Hepatocyte (in vitro differentiated cells): Measurements from ENCODE around the gene DCAF7. TPM values are rescaled to one million over a fixed set of nuclear protein-coding genes. Genes with fewer than 3 reads are reported as not detected.

Source experiments
- DNase-seq: peaks from one replicate; pipeline ENCODE4 v3.0.0-alpha.2; 2016; ENCODE audit warnings: low spot score
- H2AFZ ChIP-seq: fragments of 200-600 bp; sonication (generic); 2 replicates; pipeline ENCODE4 v1.6.0; 2016; ENCODE audit warnings: antibody characterized with exemption, mild to moderate bottlenecking
- H3K27ac ChIP-seq: fragments of 200-600 bp; sonication (generic); 2 replicates; pipeline ENCODE4 v1.5.1; 2016; ENCODE audit warnings: mild to moderate bottlenecking
- H3K27me3 ChIP-seq: fragments of 200-600 bp; sonication (generic); 2 replicates; pipeline ENCODE4 v1.6.1; 2016
- H3K36me3 ChIP-seq: fragments of 200-600 bp; sonication (generic); replicated peaks from 2 replicates; pipeline ENCODE4 v1.5.1; 2016; ENCODE audit warnings: low read depth; ENCODE audit not compliant: insufficient read depth
- H3K4me1 ChIP-seq: fragments of 200-600 bp; sonication (generic); 2 replicates; pipeline ENCODE4 v1.5.1; 2016; ENCODE audit warnings: mild to moderate bottlenecking, moderate library complexity; ENCODE audit not compliant: insufficient read depth
- H3K4me2 ChIP-seq: fragments of 200-600 bp; sonication (generic); 2 replicates; pipeline ENCODE4 v1.6.0; 2016
- H3K4me3 ChIP-seq: fragments of 200-600 bp; sonication (generic); 2 replicates; pipeline ENCODE4 v1.5.1; 2016; ENCODE audit warnings: mild to moderate bottlenecking
- H3K79me2 ChIP-seq: fragments of 200-600 bp; sonication (generic); 2 replicates; pipeline ENCODE4 v1.6.0; 2017; ENCODE audit warnings: mild to moderate bottlenecking
- H3K9me2 ChIP-seq: fragments of 200-600 bp; sonication (generic); replicated peaks from 2 replicates; pipeline ENCODE4 v1.6.0; 2017; ENCODE audit warnings: mild to moderate bottlenecking; ENCODE audit not compliant: insufficient read depth
- H3K9me3 ChIP-seq: fragments of 200-600 bp; sonication (generic); 2 replicates; pipeline ENCODE4 v1.5.1; 2016; ENCODE audit warnings: low read depth, mild to moderate bottlenecking
- H4K20me1 ChIP-seq: fragments of 200-600 bp; sonication (generic); 2 replicates; pipeline ENCODE4 v1.6.0; 2016; ENCODE audit warnings: mild to moderate bottlenecking; ENCODE audit not compliant: insufficient read depth, poor library complexity, severe bottlenecking
- EZH2 ChIP-seq: fragments of 200-600 bp; sonication (generic); IDR thresholded peaks from 2 replicates; pipeline ENCODE4 v1.6.1; 2016; ENCODE audit warnings: antibody characterized with exemption, mild to moderate bottlenecking, borderline replicate concordance
- EZH2phosphoT487 ChIP-seq: fragments of 200-600 bp; sonication (generic); IDR thresholded peaks from one replicate; pipeline ENCODE4 v1.6.1; 2018; ENCODE audit warnings: antibody characterized with exemption, mild to moderate bottlenecking, low read depth, moderate library complexity; ENCODE audit not compliant: unreplicated experiment, severe bottlenecking
- WGBS: methylation state at CpG from one replicate; pipeline ENCODE4 v1.1.6; 2016; ENCODE audit warnings: low lambda C conversion rate; ENCODE audit errors: missing lambda C conversion rate; 5-methylcytosine and 5-hydroxymethylcytosine counted together
- polyA plus RNA-seq: library from polyadenylated mRNA; unstranded; fragments of >200 nt; fragmentation: Nextera tagmentation; extraction: Ambion mirVana; gene quantifications from 2 replicates; pipeline ENCODE4 v1.2.1, GENCODE V29; 2016
- total RNA-seq: library from RNA; depleted of rRNA; stranded (reverse); fragments of >200 nt; gene quantifications from 2 replicates; pipeline ENCODE4 v1.2.3, GENCODE V29; 2014
- TF ChIP-seq, protein P1 (sequence below): fragments of 200-600 bp; sonication (generic); IDR thresholded peaks from 2 replicates; pipeline ENCODE4 v1.5.1; 2016; ENCODE audit warnings: antibody characterized with exemption, mild to moderate bottlenecking; ENCODE audit not compliant: poor library complexity

Gene DCAF7
- total and polyA plus RNA-seq, 2 experiments from 2014 or later = 53.0 to 56.5 TPM

DNA sequence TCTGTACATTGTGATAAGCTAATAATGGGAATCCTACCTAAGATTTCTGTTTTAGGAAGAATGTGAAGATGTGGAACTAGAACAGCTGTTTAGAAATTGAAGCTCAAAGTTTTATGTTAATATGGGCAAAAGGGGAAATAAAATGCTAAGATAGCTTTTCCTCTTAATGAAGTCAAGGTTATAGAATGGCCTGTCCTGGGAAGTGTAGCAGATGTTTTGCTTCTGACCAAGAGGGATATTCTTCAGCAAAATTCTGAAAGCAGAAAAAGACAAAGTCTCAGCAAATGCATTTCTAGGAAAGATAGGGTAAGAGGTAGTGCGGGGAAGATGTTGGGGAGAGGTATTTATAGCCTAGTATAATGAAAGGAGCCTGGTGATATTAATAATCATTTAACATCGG, 85.0 kb downstream of the DCAF7 start:
- H3K79me2 ChIP-seq = peaks cover 18% of the 10 kb centered on the region
- H2AFZ ChIP-seq = no peak overlapping the region
- H3K27ac ChIP-seq = no peak overlapping the region
- TF ChIP-seq, protein P1, sequence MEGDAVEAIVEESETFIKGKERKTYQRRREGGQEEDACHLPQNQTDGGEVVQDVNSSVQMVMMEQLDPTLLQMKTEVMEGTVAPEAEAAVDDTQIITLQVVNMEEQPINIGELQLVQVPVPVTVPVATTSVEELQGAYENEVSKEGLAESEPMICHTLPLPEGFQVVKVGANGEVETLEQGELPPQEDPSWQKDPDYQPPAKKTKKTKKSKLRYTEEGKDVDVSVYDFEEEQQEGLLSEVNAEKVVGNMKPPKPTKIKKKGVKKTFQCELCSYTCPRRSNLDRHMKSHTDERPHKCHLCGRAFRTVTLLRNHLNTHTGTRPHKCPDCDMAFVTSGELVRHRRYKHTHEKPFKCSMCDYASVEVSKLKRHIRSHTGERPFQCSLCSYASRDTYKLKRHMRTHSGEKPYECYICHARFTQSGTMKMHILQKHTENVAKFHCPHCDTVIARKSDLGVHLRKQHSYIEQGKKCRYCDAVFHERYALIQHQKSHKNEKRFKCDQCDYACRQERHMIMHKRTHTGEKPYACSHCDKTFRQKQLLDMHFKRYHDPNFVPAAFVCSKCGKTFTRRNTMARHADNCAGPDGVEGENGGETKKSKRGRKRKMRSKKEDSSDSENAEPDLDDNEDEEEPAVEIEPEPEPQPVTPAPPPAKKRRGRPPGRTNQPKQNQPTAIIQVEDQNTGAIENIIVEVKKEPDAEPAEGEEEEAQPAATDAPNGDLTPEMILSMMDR = no peak
- TF ChIP-seq EZH2 (no peak), EZH2phosphoT487 (no peak)
- H3K36me3 ChIP-seq = no peaks in the 10 kb centered on the region
- no peak overlapping the region for H3K4me3 ChIP-seq
- 98% methylated on average over 2 of the region's 2 CpGs for WGBS
- no peaks in the 10 kb centered on the region for H3K9me3 ChIP-seq
- H3K4me1 ChIP-seq = no peaks in the 10 kb centered on the region
- DNase-seq = no peak
- H4K20me1 ChIP-seq = no peaks in the 10 kb centered on the region
- H3K9me2 ChIP-seq = no peaks in the 10 kb centered on the region
- no peaks in the 10 kb centered on the region for H3K27me3 ChIP-seq
- no peak overlapping the region for H3K4me2 ChIP-seq

DNA sequence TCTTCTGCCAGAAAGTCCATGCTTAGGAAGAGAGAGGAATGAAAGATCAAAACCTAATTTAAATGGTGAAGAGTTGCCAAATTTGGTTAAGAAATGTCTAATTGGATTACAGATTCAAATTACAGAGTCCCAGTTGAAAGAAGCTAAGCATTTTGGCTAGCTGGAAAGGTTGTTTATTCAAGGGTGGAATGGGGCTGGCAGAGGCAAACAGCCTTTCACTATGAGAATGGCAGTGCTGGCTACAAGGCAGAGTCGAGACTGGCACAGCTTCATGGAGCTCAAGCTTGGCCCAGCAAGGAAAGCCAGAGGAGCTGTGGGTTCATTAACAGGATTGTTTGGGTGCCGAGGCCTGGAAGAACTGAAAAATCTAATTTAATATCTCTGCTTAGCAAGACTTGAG, 85.5 kb downstream of the DCAF7 start:
- no peak for DNase-seq
- Histone ChIP-seq H3K27ac (no peak overlapping the region), H3K27me3 (no peaks in the 10 kb centered on the region), H3K4me1 (no peaks in the 10 kb centered on the region), H3K4me2 (no peak overlapping the region), H4K20me1 (no peaks in the 10 kb centered on the region), H3K9me3 (no peaks in the 10 kb centered on the region), H3K9me2 (no peaks in the 10 kb centered on the region), H2AFZ (no peak overlapping the region), H3K4me3 (no peak overlapping the region), H3K79me2 (peaks cover 13% of the 10 kb centered on the region), H3K36me3 (no peaks in the 10 kb centered on the region)
- 95% methylated on average over 2 of the region's 2 CpGs for WGBS
- TF ChIP-seq, protein P1 = no peak
- no peak for TF ChIP-seq EZH2
- TF ChIP-seq EZH2phosphoT487 = no peak

DNA sequence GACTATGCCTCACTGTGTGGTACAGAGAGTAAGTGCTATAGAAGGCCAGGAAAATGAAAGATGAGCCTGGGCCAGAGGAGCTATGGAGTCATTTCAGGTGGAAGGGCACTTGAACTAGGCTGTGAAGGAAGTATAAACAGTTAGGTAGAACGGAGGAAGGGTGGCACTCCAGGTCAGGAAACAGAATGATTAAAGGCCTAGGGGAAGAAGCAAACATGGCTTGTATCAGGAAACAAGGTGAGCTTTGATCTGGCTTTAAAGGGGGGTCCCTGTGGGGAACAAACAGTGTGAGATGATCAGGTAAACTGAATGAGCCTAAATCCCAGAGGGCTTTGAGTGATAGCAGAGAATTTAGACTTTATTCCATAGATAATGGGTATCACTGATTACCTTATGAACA, 88.8 kb downstream of the DCAF7 start:
- H3K4me2 ChIP-seq = no peak overlapping the region
- H2AFZ ChIP-seq = no peak overlapping the region
- TF ChIP-seq, protein P1 = no peak
- no peak for TF ChIP-seq EZH2
- no peak for TF ChIP-seq EZH2phosphoT487
- 24% methylated on average over 1 of the region's 1 CpG for WGBS
- H3K79me2 ChIP-seq = no peaks in the 10 kb centered on the region
- no peaks in the 10 kb centered on the region for H3K9me2 ChIP-seq
- no peaks in the 10 kb centered on the region for H4K20me1 ChIP-seq
- no peaks in the 10 kb centered on the region for H3K4me1 ChIP-seq
- H3K36me3 ChIP-seq = no peaks in the 10 kb centered on the region
- no peaks in the 10 kb centered on the region for H3K27me3 ChIP-seq
- no peak overlapping the region for H3K27ac ChIP-seq
- H3K9me3 ChIP-seq = no peaks in the 10 kb centered on the region
- DNase-seq = no peak
- H3K4me3 ChIP-seq = no peak overlapping the region

DNA sequence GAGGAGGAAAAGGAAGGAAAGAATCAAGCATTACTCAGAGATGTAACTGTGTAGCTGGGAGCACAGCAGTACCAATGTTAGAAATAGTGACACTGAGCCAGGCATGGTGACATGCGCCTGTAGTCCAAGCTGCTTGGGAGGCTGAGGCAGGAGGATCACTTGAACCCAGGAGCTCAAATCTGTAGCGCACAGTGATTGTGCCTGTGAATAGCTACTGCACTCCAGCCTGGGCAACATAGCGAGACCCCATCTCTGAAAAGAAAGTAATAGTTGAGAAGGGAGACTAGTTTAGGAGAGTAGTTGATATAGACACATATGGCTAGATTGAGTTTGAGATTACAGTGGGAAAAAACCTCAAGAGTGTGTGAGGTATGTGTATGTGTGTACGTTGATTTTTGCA, 89.8 kb downstream of the DCAF7 start:
- Histone ChIP-seq H3K36me3 (no peaks in the 10 kb centered on the region), H3K4me1 (no peaks in the 10 kb centered on the region), H4K20me1 (no peaks in the 10 kb centered on the region), H3K79me2 (no peaks in the 10 kb centered on the region), H3K9me3 (no peaks in the 10 kb centered on the region), H3K4me3 (no peak overlapping the region), H3K4me2 (no peak overlapping the region), H3K9me2 (no peaks in the 10 kb centered on the region), H3K27ac (no peak overlapping the region), H3K27me3 (no peaks in the 10 kb centered on the region), H2AFZ (no peak overlapping the region)
- no peak for TF ChIP-seq EZH2
- TF ChIP-seq, protein P1 = no peak
- TF ChIP-seq EZH2phosphoT487 = no peak
- no peak for DNase-seq
- WGBS = 90% methylated on average over 4 of the region's 4 CpGs
